GM23248 (cell line): ENCODE data around the gene ZBED4. TPM values are rescaled to one million over a fixed set of nuclear protein-coding genes. Genes with fewer than 3 reads are reported as not detected.
A peak's percentile ranks its signal among the peaks of the same experiment; 100 is the strongest.

Experiments used
- DNase-seq: peaks from one replicate; pipeline ENCODE4 v3.0.0-alpha.2; 2015
- H2AFZ ChIP-seq: fragments of 200-600 bp; sonication (generic); 2 replicates; pipeline ENCODE4 v1.6.1; 2016; ENCODE audit warnings: antibody characterized with exemption
- H3F3A ChIP-seq: fragments of 200-600 bp; sonication (generic); 2 replicates; pipeline ENCODE4 v1.6.1; 2016; ENCODE audit warnings: mild to moderate bottlenecking, antibody characterized with exemption, mixed run types; ENCODE audit not compliant: insufficient read depth
- H3K27ac ChIP-seq: fragments of 200-600 bp; sonication (generic); 2 replicates; pipeline ENCODE4 v1.5.1; 2016; ENCODE audit warnings: mild to moderate bottlenecking
- H3K27me3 ChIP-seq: fragments of 200-600 bp; sonication (generic); replicated peaks from 2 replicates; pipeline ENCODE4 v1.6.1; 2016; ENCODE audit warnings: mild to moderate bottlenecking; ENCODE audit not compliant: insufficient read depth
- H3K36me3 ChIP-seq: fragments of 200-600 bp; sonication (generic); 2 replicates; pipeline ENCODE4 v1.6.1; 2016; ENCODE audit warnings: low read depth, mild to moderate bottlenecking
- H3K4me1 ChIP-seq: fragments of 200-600 bp; sonication (generic); 2 replicates; pipeline ENCODE4 v1.6.1; 2016; ENCODE audit warnings: mild to moderate bottlenecking; ENCODE audit not compliant: insufficient read depth
- H3K4me2 ChIP-seq: fragments of 200-600 bp; sonication (generic); one replicate; pipeline ENCODE4 v1.6.1; 2016; ENCODE audit warnings: mild to moderate bottlenecking; ENCODE audit not compliant: unreplicated experiment
- H3K4me3 ChIP-seq: fragments of 200-600 bp; sonication (generic); 2 replicates; pipeline ENCODE4 v1.5.1; 2016; ENCODE audit warnings: mild to moderate bottlenecking
- H3K79me2 ChIP-seq: fragments of 200-600 bp; sonication (generic); 2 replicates; pipeline ENCODE4 v1.6.1; 2016; ENCODE audit warnings: mild to moderate bottlenecking; ENCODE audit not compliant: insufficient read depth
- H3K9ac ChIP-seq: fragments of 200-600 bp; sonication (generic); 2 replicates; pipeline ENCODE4 v1.6.1; 2016; ENCODE audit warnings: mild to moderate bottlenecking
- H3K9me2 ChIP-seq: fragments of 200-600 bp; sonication (generic); 2 replicates; pipeline ENCODE4 v1.6.1; 2016; ENCODE audit warnings: mixed run types, mild to moderate bottlenecking, moderate library complexity; ENCODE audit not compliant: insufficient read depth
- H3K9me3 ChIP-seq: fragments of 200-600 bp; sonication (generic); one replicate; pipeline ENCODE4 v1.6.1; 2017; ENCODE audit warnings: low read depth
- H4K20me1 ChIP-seq: fragments of 200-600 bp; sonication (generic); 2 replicates; pipeline ENCODE4 v1.6.0; 2016; ENCODE audit not compliant: insufficient read depth
- EZH2 ChIP-seq: fragments of 200-600 bp; sonication (generic); IDR thresholded peaks from 2 replicates; pipeline ENCODE4 v1.6.1; 2018; ENCODE audit warnings: antibody characterized with exemption, mild to moderate bottlenecking; ENCODE audit not compliant: insufficient read depth, poor library complexity, severe bottlenecking
- EZH2phosphoT487 ChIP-seq: fragments of 200-600 bp; sonication (generic); IDR thresholded peaks from 2 replicates; pipeline ENCODE4 v1.6.1; 2018; ENCODE audit warnings: antibody characterized with exemption, moderate library complexity, mild to moderate bottlenecking, low read depth; ENCODE audit not compliant: insufficient read depth
- WGBS, 2 experiments: methylation state at CpG; one replicate each; pipeline ENCODE4 v1.1.6; 2015 to 2017; ENCODE audit warnings: low lambda C conversion rate in 2 of 2, low coverage in 1 of 2; ENCODE audit errors: missing lambda C conversion rate in 2 of 2; 5-methylcytosine and 5-hydroxymethylcytosine counted together
- in situ Hi-C: fragments of 300-500 bp; cut with MboI; formaldehyde crosslinking; loops from 2 replicates; pipeline ENCODE4 v1.15.0; 2020
- polyA plus RNA-seq: library from polyadenylated mRNA; unstranded; fragments of >200 nt; fragmentation: Nextera tagmentation; extraction: Ambion mirVana; gene quantifications from 2 replicates; pipeline ENCODE4 v1.2.1, GENCODE V29; 2016
- total RNA-seq: library from RNA; depleted of rRNA; stranded (reverse); fragments of >200 nt; shearing (Covaris generic); gene quantifications from 2 replicates; pipeline ENCODE4 v1.2.3, GENCODE V29; 2014

Gene ZBED4
- total and polyA plus RNA-seq, 2 experiments from 2014 or later = 5.0 to 7.7 TPM

DNA sequence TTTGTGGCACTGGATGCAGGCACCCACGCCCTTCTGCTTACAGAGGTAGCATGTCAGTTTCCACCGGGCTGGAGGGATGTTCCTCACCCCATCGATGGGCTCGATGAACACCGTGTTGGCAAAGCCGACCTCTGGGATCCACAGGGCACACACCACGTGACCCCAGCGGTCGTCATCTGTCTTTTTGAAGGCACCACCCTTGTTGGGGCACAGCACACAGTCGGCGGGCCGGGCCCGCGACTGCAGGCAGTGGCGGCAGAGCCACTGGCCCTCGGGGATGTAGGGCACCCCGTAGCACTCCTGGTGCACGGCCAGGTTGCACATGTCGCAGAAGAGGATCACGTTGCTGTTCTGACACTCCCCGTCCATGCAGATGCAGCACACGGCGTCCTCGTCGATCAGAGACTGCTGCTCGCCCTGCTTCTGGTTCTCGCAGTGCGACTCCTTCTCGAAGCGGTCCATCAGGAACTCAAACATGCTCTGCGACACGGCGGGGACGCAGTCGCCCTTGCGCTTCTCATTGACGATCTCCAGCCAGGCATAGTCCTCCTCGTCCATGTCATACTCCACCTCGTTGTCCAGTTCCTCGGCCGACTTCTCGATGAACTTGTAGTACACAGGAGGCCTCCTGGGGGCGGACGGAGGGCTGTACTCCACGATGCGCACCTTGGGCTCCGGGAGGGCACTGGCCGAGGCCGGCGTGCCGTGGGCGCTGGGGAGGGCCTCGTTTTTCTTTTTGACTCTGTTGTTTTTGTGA lies 30.2 kb upstream of the ZBED4 start:
- DNase-seq = no peak
- H3K9me3 ChIP-seq = no peaks in the 10 kb centered on the region
- no peak overlapping the region for H3K4me2 ChIP-seq
- H3K9ac ChIP-seq = no peak overlapping the region
- no peak overlapping the region for H3K27ac ChIP-seq
- H3K36me3 ChIP-seq = peaks cover 27% of the 10 kb centered on the region
- H3K9me2 ChIP-seq = no peaks in the 10 kb centered on the region
- WGBS, 2 experiments = 91 to 94% methylated on average over 43 to 53 of the region's 53 CpGs
- H4K20me1 ChIP-seq = peaks cover 29% of the 10 kb centered on the region
- peaks cover 86% of the 10 kb centered on the region for H3K79me2 ChIP-seq
- H3K4me1 ChIP-seq = peaks cover 14% of the 10 kb centered on the region
- H3F3A ChIP-seq = 0 out of 2 replicates have a peak, but pooled peaks cover 3% of the 10 kb centered on the region
- no peak overlapping the region for H2AFZ ChIP-seq
- in situ Hi-C loops = no loop called here
- H3K4me3 ChIP-seq = no peak overlapping the region
- TF ChIP-seq EZH2phosphoT487 (no peak), EZH2 (no peak)
- H3K27me3 ChIP-seq = no peaks in the 10 kb centered on the region

DNA sequence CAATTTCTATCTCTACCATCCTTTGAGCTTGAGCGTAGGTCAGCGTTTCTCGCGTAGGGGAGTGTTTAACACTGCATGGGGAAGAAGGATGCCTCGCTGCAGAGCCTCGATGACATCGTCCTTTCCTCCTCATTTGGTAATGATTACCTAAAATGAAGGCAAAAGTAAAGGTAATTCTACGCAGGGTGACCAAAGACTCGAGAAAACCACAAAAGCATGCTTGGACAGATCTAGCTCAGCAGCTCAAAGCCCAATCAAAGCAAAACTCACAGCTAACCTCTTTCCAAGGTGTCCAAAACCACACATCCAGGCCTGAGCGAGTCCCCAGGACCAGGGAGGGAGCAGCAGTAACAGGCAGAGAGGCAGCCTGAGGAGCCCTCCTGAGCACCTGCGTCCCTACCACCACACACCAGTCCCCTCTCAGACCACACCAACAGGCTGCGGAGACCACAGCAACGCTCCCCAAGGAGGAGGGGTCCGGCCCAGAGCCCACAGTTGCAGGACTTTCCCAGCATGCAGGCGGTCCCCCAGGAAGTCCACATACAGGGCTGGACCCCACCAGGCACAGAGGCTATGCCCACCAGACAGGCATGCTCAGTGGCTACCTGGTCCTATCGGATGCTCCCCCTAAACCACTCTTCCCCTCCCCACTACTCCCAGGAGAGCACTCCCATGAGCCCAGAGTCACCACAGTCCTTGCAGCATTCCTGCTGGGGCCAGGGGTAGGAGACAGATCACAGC lies 29.3 kb upstream of the ZBED4 start:
- no peak for DNase-seq
- H3K9ac ChIP-seq = peak overlapping the region; percentile 95
- H3K4me2 ChIP-seq = no peak overlapping the region
- no peak overlapping the region for H2AFZ ChIP-seq
- 0 out of 2 replicates have a peak, but pooled peaks cover 3% of the 10 kb centered on the region for H3F3A ChIP-seq
- in situ Hi-C loops = no loop called here
- 88 to 89% methylated on average over 14 to 16 of the region's 16 CpGs for WGBS, 2 experiments
- H3K4me1 ChIP-seq = peaks cover 14% of the 10 kb centered on the region
- TF ChIP-seq EZH2 (no peak), EZH2phosphoT487 (no peak)
- peaks cover 77% of the 10 kb centered on the region for H3K79me2 ChIP-seq
- peak overlapping the region; percentile 93; the same call in 1 of the 2 replicates for H3K27ac ChIP-seq
- H4K20me1 ChIP-seq = peaks cover 29% of the 10 kb centered on the region
- no peaks in the 10 kb centered on the region for H3K9me3 ChIP-seq
- peaks cover 21% of the 10 kb centered on the region for H3K36me3 ChIP-seq
- H3K4me3 ChIP-seq = no peak overlapping the region
- H3K27me3 ChIP-seq = no peaks in the 10 kb centered on the region
- H3K9me2 ChIP-seq = no peaks in the 10 kb centered on the region

DNA sequence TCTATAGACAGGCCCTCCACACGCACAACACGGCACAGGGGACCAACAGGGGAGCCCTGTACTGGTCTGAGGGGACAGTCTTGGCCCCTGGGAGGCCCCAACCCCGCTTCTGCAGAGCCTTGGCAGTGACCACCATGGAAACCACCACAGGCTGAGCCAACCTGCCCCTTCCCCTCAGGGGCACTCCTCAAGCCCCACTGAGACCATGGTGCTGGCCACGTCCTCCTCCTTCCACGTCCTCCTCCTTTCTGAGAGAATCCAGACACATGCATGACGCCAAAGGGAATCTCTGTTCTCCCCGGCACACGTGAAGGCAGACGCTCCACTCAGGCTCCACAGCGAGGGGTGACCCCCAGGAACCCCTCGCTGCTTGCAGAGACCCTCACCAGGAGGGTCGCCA lies 28.7 kb upstream of the ZBED4 start:
- no peak for TF ChIP-seq EZH2
- no peak for TF ChIP-seq EZH2phosphoT487
- DNase-seq = no peak
- Histone ChIP-seq H3K27ac (peak overlapping the region; percentile 93), H3K9ac (peak overlapping the region; percentile 95), H3K4me3 (peak overlapping the region; percentile 92), H3K36me3 (peaks cover 21% of the 10 kb centered on the region), H4K20me1 (peaks cover 29% of the 10 kb centered on the region), H3K4me1 (peaks cover 14% of the 10 kb centered on the region), H2AFZ (no peak overlapping the region), H3K27me3 (no peaks in the 10 kb centered on the region), H3K79me2 (peaks cover 72% of the 10 kb centered on the region), H3F3A (0 out of 2 replicates have a peak, but pooled peaks cover 3% of the 10 kb centered on the region), H3K9me3 (no peaks in the 10 kb centered on the region), H3K4me2 (peak overlapping the region; percentile 94), H3K9me2 (no peaks in the 10 kb centered on the region)
- WGBS, 2 experiments = 79 to 84% methylated on average over 12 of the region's 12 CpGs
- in situ Hi-C loops = no loop called here

DNA sequence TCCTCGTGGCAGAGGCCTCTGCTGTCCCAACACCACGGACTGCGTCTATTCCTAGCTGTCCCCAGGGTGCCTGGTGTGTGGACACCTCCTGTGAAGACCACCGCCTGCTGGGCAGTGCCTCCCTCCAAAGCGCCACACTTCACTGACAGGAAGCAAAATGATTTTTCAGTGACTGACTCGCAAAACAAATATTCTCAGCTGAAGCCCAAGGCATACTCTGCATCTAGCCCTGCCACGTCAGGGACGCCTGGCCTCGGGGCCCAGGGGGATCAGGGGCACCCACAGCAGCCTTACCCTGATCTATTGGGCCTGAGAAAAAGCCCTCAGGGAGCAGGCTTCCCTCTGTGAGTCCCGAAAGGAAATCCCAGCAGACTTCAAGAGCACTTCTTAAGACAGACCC lies 28.2 kb upstream of the ZBED4 start:
- Histone ChIP-seq H2AFZ (no peak overlapping the region), H3K27me3 (no peaks in the 10 kb centered on the region), H3K27ac (peak overlapping the region; percentile 93), H3K9me3 (no peaks in the 10 kb centered on the region), H3F3A (0 out of 2 replicates have a peak, but pooled peaks cover 3% of the 10 kb centered on the region), H3K9me2 (no peaks in the 10 kb centered on the region), H3K4me2 (peak overlapping the region; percentile 94), H3K4me1 (peaks cover 14% of the 10 kb centered on the region), H3K79me2 (peaks cover 67% of the 10 kb centered on the region), H3K4me3 (peak overlapping the region; percentile 92), H3K36me3 (peaks cover 21% of the 10 kb centered on the region), H3K9ac (peak overlapping the region; percentile 95), H4K20me1 (peaks cover 25% of the 10 kb centered on the region)
- peak; percentile 83 for DNase-seq
- TF ChIP-seq EZH2phosphoT487 (no peak), EZH2 (no peak)
- WGBS, 2 experiments = 33 to 35% methylated on average over 10 of the region's 10 CpGs
- in situ Hi-C loops = no loop called here
